Muscle of leg (tissue), 11 donors: ENCODE results near the gene TTLL6. TPM values are rescaled to one million over a fixed set of nuclear protein-coding genes. Genes with fewer than 3 reads are reported as not detected.
"Not testable (repeated sequence)": the region's sequence is repeated elsewhere in the genome, so short reads cannot be mapped to it uniquely, and the experiment has no call there.

Source experiments
- DNase-seq: peaks from one replicate; pipeline ENCODE4 v3.0.0; 2013
- H3K27ac ChIP-seq: one replicate; pipeline ENCODE4 v1.5.1; 2013; ENCODE audit warnings: mild to moderate bottlenecking, low read length, control low read depth
- H3K27me3 ChIP-seq: one replicate; pipeline ENCODE4 v1.6.1; 2013; ENCODE audit warnings: low read length; ENCODE audit not compliant: control insufficient read depth, insufficient read depth
- H3K36me3 ChIP-seq: one replicate; pipeline ENCODE4 v1.6.1; 2013; ENCODE audit warnings: low read length; ENCODE audit not compliant: control insufficient read depth, insufficient read depth
- H3K4me1 ChIP-seq: one replicate; pipeline ENCODE4 v1.6.1; 2013; ENCODE audit warnings: low read length; ENCODE audit not compliant: control insufficient read depth, insufficient read depth
- H3K4me3 ChIP-seq: one replicate; pipeline ENCODE4 v1.5.1; 2013; ENCODE audit warnings: low read length, control low read depth
- H3K9me3 ChIP-seq: replicated peaks from 2 replicates; pipeline ENCODE4 v1.6.1; 2013; ENCODE audit warnings: low read depth, low read length; ENCODE audit not compliant: control insufficient read depth
- WGBS: methylation state at CpG from one replicate; pipeline ENCODE4 v1.1.5; 2013; ENCODE audit warnings: missing lambda C conversion rate; ENCODE audit not compliant: insufficient coverage; 5-methylcytosine and 5-hydroxymethylcytosine counted together
- polyA plus RNA-seq, 8 donors: library from polyadenylated mRNA; unstranded; fragments of 120-200 nt; gene quantifications; one replicate each; pipeline versions ENCODE4 v1.2.1 to v1.2.3, GENCODE V29; 2013; ENCODE audit warnings: inconsistent platforms in 1 of 8, low replicate concordance in 1 of 8; ENCODE audit not compliant: insufficient read length in 8 of 8, insufficient read depth in 1 of 8
- total RNA-seq: library from RNA; stranded (reverse); fragments of 120-200 nt; gene quantifications from one replicate; pipeline ENCODE4 v1.2.4, GENCODE V29; 2013

Gene TTLL6
- total and polyA plus RNA-seq, 9 donors: 0.25 to 0.62 TPM; not detected in 7

DNA sequence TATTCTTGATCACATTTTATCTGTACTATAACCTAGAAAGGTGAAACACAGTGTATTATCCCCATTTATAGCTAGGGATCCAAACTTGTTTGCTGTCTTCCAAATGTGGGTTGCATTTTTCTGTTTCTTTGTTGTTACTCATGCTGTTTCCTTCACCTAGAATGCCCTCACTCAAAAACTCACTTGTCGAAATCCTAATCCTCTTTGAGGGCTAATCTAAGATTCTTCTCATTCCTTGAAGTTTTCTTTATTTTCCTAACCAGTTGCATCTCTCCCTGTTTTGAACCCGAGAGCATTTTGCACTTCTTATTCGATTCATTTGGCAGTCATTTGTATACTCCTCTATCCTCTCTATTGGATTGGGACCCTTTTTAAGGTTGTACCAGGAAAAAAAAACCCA, 23.4 kb upstream of the TTLL6 start:
- no peak for DNase-seq
- 60% methylated on average over 1 of the region's 3 CpGs for WGBS
- Histone ChIP-seq H3K36me3 (peaks cover 14% of the 10 kb centered on the region), H3K4me3 (no peak overlapping the region), H3K27ac (peak overlapping the region; percentile 87), H3K27me3 (no peaks in the 10 kb centered on the region), H3K9me3 (no peaks in the 10 kb centered on the region), H3K4me1 (no peaks in the 10 kb centered on the region)

DNA sequence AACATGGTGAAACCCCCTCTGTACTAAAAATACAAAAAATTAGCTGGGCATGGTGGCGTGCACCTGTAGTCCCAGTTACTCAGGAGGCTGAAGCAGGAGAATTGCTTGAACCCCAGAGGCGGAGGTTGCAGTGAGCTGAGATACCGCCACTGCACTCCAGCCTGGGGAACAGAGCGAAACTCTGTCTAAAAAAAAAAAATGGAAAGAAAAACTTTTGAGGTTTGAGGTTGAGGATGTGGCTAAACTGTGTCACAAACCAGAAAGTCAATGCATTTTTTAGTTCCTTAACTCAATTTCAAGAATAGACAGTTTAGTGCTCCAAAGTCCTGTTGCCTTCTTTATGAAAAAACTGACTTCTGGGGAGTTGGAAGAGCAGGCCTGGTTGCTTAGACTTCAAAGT, 20.4 kb upstream of the TTLL6 start:
- not testable (repeated sequence) for H3K36me3 ChIP-seq, H3K27me3 ChIP-seq, H3K9me3 ChIP-seq, H3K4me1 ChIP-seq, H3K27ac ChIP-seq, H3K4me3 ChIP-seq
- peak; percentile 27 for DNase-seq
- WGBS: 94% methylated on average over 3 of the region's 4 CpGs

DNA sequence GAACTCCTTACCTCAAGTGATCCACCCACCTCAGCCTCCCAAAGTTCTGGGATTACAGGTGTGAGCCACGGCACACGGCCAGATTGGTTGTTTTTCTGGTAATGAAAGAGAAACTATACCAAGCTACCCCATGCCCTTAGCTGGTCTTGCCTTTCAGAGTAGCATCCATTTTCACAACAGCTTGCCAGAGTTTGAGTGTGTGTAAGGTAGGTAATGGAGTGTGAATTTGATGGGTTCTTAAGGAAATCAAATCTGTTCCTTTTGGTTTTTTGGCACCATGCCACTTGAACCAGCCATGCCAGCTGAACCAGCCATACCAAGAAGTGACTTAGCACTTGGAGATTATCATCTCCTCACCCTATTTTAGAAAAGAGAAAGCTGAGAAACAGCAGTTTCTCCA, 18.9 kb upstream of the TTLL6 start:
- H3K4me1 ChIP-seq: no peaks in the 10 kb centered on the region
- DNase-seq: no peak
- no peak overlapping the region for H3K4me3 ChIP-seq
- H3K36me3 ChIP-seq: no peaks in the 10 kb centered on the region
- no CpG with 5 or more reads among the region's 2 CpGs for WGBS
- H3K9me3 ChIP-seq: no peaks in the 10 kb centered on the region
- H3K27ac ChIP-seq: no peak overlapping the region
- no peaks in the 10 kb centered on the region for H3K27me3 ChIP-seq

DNA sequence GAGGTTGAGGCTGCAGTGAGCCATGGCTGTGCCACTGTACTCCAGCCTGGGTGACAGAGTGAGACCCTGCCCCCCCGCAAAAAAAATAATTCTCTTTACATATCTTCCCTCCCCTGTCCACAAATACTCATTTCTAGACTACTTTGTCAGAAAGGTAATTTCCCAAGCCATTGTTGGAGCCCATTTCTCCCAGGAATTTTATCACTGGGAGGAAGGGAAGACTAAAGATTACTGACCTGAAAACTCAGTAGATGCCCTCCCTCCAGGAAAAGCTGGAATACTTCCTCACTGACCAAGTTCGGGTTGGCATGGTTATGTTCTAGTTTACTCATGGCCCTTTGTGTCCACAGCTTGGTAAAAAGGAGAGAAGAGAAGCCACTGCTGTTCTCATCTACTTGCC, 17.9 kb upstream of the TTLL6 start:
- H3K27me3 ChIP-seq: no peaks in the 10 kb centered on the region
- H3K4me1 ChIP-seq: peaks cover 3% of the 10 kb centered on the region
- H3K4me3 ChIP-seq: no peak overlapping the region
- DNase-seq: no peak
- no peaks in the 10 kb centered on the region for H3K36me3 ChIP-seq
- WGBS: no CpG with 5 or more reads among the region's 2 CpGs
- no peaks in the 10 kb centered on the region for H3K9me3 ChIP-seq
- H3K27ac ChIP-seq: no peak overlapping the region

DNA sequence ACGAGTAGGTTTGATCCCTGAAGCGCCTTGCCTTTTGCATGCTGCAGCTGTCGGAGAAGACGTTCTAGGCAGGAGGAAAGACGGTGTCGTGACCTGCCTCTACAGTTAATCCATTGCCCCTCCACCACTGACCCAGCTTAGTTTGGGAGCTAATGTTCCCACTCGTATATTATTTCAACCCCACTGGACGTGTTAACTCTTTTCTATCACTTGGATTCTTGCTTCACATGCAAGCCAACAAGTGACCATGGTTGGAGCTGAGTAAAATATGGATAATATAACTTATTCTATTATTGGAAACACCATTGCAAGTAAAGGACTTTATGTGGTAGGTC, 14.5 kb upstream of the TTLL6 start:
- H3K4me1 ChIP-seq: peaks cover 3% of the 10 kb centered on the region
- peak overlapping the region; percentile 78 for H3K4me3 ChIP-seq
- no peak for DNase-seq
- no peaks in the 10 kb centered on the region for H3K9me3 ChIP-seq
- WGBS: 0% methylated on average over 2 of the region's 8 CpGs
- peak overlapping the region; percentile 93 for H3K27ac ChIP-seq
- no peaks in the 10 kb centered on the region for H3K36me3 ChIP-seq
- H3K27me3 ChIP-seq: no peaks in the 10 kb centered on the region

DNA sequence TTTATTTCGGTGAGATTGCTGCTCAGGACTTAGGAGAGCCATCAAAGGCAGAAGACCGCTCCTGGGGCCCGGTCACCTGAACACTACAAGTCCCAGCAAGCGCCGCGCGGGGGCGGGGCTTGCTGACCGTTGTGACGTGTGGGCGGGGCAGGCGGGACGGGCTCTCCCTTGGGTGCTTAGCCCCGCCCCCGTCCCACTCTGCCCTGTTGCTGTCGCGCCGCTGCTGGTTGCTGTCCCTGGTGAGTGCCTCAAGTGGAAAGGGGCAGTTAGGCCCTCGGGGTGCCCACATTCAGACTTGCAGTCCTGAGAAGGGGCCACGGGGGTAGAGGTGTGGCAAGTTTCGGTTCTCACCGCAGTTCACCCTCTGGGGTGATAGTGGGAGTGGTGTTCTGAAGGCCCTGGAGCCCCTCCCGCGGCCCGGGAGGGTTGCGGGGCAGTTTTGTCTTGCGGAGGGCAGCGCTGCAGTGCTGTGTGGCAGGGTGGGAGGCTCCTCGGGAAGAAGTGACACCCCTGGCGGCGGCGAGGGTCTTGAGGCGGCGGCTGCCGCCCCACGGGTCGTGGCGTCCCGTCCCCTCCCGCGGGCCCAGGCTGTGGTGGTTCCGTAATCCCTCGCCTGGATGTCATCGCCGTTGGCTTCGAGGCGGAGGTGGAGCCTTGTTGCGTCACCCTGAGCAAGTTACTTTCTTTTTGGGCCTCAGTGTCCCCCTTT, 14.0 kb upstream of the TTLL6 start, which contains the start of gene CALCOCO2:
Gene CALCOCO2, plus strand, starts transcription at position 196 of the 709 bp plus-strand sequence. CDS start 10,673 bp downstream, outside the sequence.
- peak; percentile 96 for DNase-seq
- no peaks in the 10 kb centered on the region for H3K36me3 ChIP-seq
- H3K4me1 ChIP-seq: peaks cover 3% of the 10 kb centered on the region
- H3K9me3 ChIP-seq: no peaks in the 10 kb centered on the region
- 1% methylated on average over 48 of the region's 48 CpGs for WGBS
- no peaks in the 10 kb centered on the region for H3K27me3 ChIP-seq
- H3K4me3 ChIP-seq: peak within 1 kb of the TSS; percentile 78
- peak within 1 kb of the TSS; percentile 93 for H3K27ac ChIP-seq

DNA sequence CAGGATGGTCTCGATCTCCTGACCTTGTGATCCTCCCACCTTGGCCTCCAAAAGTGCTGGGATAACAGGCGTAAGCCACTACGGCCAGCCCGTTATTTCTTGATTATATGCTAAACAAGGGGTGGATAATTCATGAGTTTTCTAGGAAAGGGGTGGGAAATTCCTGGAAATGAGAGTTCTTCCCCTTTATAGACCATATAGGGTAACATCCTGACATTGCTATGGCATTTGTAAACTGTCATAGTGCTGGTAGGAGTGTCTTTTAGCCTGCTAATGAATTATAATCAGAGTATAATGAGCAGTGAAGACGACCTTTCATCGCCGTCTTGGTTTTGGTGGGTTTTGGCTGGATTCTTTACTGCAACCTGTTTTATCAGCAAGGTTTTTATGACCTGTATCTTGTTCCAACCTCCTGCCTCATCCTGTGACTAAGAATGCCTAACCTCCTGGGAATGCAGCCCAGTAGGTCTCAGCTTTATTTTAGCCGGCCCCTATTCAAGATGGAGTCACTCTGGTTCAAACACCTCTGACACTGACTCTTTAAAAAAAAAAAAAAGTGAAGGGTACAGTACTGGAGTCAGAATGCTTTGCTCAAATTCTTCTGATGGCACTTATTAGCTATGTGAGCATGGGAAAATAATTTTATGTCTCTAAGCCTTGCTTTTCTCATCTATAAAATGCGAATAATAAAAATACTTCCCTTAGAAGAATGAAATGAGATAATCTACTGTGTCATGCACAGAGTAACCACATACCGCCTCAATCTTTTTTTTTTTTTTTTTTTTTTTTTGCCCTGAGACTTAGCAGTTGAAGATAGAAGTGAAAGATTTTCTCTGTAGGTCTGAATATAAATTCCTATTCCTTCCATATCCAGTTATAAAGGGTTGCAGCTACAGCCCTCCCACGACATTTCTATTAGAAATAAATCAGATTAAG, 8.7 kb upstream of the TTLL6 start:
- H3K27me3 ChIP-seq: peaks cover 3% of the 10 kb centered on the region
- no peak overlapping the region for H3K4me3 ChIP-seq
- no peaks in the 10 kb centered on the region for H3K36me3 ChIP-seq
- no peak for DNase-seq
- H3K27ac ChIP-seq: no peak overlapping the region
- H3K4me1 ChIP-seq: peaks cover 3% of the 10 kb centered on the region
- WGBS: 83% methylated on average over 2 of the region's 11 CpGs
- H3K9me3 ChIP-seq: no peaks in the 10 kb centered on the region

DNA sequence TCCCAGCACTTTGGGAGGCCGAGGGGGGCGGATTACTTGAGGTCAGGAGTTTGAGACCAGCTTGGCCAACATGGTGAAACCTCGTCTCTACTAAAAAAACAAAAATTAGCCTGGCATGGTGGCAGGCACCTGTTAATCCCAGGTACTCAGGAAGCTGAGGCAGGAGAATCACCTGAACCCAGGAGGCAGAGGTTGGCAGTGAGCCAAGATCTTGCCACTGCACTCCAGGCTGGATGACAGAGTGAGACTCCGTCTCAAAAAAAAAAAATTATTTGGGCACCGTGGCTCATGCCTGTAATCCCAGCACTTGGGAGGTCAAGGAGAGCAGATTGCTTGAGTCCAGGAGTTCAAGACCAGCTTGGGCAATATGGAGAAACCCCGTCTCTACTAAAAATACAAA, 3.9 kb upstream of the TTLL6 start:
- 88% methylated on average over 3 of the region's 6 CpGs for WGBS
- not testable (repeated sequence) for H3K9me3 ChIP-seq, H3K27ac ChIP-seq, DNase-seq, H3K36me3 ChIP-seq, H3K4me3 ChIP-seq
- Histone ChIP-seq H3K27me3 (peaks cover 40% of the 10 kb centered on the region), H3K4me1 (peaks cover 10% of the 10 kb centered on the region)

DNA sequence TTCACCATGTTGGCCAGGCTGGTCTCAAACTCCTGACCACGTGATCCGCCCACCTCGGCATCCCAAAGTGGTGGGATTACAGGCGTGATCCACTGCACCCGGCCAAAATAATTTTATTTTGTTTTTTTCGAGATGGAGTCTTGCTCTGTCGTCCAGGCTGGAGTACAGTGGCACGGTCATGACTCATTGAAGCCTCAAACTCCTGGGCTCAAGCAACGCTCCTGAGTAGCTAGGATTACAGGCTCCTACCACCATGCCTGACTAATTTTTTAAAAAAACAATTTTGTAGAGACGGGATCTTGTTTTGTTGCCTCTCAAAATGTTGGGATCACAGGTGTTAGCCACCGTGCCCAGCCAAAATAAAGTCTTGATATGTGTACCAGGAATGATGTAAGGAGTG, 2.4 kb upstream of the TTLL6 start:
- no peak overlapping the region for H3K27ac ChIP-seq
- no peak overlapping the region for H3K4me3 ChIP-seq
- WGBS: 81% methylated on average over 10 of the region's 11 CpGs
- no peak for DNase-seq
- H3K9me3 ChIP-seq: no peaks in the 10 kb centered on the region
- H3K36me3 ChIP-seq: no peaks in the 10 kb centered on the region
- H3K27me3 ChIP-seq: peaks cover 47% of the 10 kb centered on the region
- H3K4me1 ChIP-seq: peaks cover 10% of the 10 kb centered on the region

DNA sequence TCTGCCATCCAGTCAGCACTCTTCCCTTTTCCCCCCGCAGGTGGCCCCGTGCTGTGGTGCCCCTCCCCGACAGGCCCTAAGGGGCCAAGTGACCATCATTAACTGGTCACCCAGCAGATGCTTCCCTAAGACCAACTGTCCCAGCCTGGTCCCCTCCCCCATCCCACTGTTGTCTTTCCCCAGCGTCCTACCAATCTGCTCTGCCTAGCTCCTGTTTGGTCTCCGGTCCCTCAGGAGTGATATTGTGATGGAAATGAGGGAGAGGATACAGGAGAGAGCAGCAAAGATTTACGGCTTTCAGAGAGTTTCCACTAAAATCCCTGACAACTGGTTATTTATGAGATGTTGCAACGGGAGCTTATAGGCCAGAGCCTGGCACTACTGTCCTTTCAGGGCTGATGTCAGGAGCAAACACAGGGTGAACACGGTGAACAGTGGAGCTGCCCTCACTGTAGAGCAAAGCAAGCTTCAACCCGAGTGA, 1.4 kb upstream of the TTLL6 start:
- Histone ChIP-seq H3K9me3 (no peaks in the 10 kb centered on the region), H3K4me3 (no peak overlapping the region), H3K27me3 (peaks cover 57% of the 10 kb centered on the region), H3K27ac (no peak overlapping the region), H3K4me1 (peaks cover 10% of the 10 kb centered on the region), H3K36me3 (no peaks in the 10 kb centered on the region)
- DNase-seq: no peak
- WGBS: 13% methylated on average over 7 of the region's 9 CpGs
